ENCODE data around the gene ACYP2.

ACYP2 gene

GRCh38 chr2:54164106-54164505 is 48.7 kb downstream of the ACYP2 start:
- DNase-seq: no peak

GRCh38 chr2:54166121-54166773 is 50.8 kb downstream of the ACYP2 start:
- DNase-seq: no peak

GRCh38 chr2:54176577-54176976 is 61.2 kb downstream of the ACYP2 start:
- DNase-seq: peak; percentile 41

GRCh38 chr2:54183281-54183680 is 67.9 kb downstream of the ACYP2 start:
- no peak for DNase-seq

GRCh38 chr2:54183972-54184371 is 68.6 kb downstream of the ACYP2 start:
- no peak for DNase-seq

- DNase-seq: no peak
Observed at GRCh38 chr2:54185105-54185504, 69.7 kb downstream of the ACYP2 start.

GRCh38 chr2:54187331-54187730 is 71.9 kb downstream of the ACYP2 start:
- no peak for DNase-seq

- DNase-seq: no peak
Observed at GRCh38 chr2:54189539-54189938, 74.1 kb downstream of the ACYP2 start.

- DNase-seq: no peak
Observed at GRCh38 chr2:54191361-54192135, 76.1 kb downstream of the ACYP2 start.

- DNase-seq: no peak
Observed at GRCh38 chr2:54194761-54195750, 79.6 kb downstream of the ACYP2 start.

GRCh38 chr2:54196646-54197045 is 81.2 kb downstream of the ACYP2 start:
- DNase-seq: peak; percentile 73

- DNase-seq: no peak
Observed at GRCh38 chr2:54204476-54204875, 89.1 kb downstream of the ACYP2 start.

- peak; percentile 41 for DNase-seq
Observed at GRCh38 chr2:54206596-54206995, 91.2 kb downstream of the ACYP2 start.

- no peak for DNase-seq
Observed at GRCh38 chr2:54207666-54208195, 92.3 kb downstream of the ACYP2 start.

GRCh38 chr2:54208364-54209240 is 93.2 kb downstream of the ACYP2 start:
- no peak for DNase-seq

- DNase-seq: no peak
Observed at GRCh38 chr2:54209379-54209778, 94.0 kb downstream of the ACYP2 start.

- DNase-seq: no peak
Observed at GRCh38 chr2:54212456-54212855, 97.0 kb downstream of the ACYP2 start.

GRCh38 chr2:54213082-54213481 is 97.7 kb downstream of the ACYP2 start:
- no peak for DNase-seq

GRCh38 chr2:54224997-54225396 is 109.6 kb downstream of the ACYP2 start:
- DNase-seq: no peak

- DNase-seq: no peak
Observed at GRCh38 chr2:54226260-54226659, 110.8 kb downstream of the ACYP2 start.

- no peak for DNase-seq
Observed at GRCh38 chr2:54227798-54228197, 112.4 kb downstream of the ACYP2 start.

GRCh38 chr2:54228945-54229344 is 113.5 kb downstream of the ACYP2 start:
- DNase-seq: no peak

Data from NCI-H82 (cell line).